Activated naive CD4-positive, alpha-beta T cell treated with Interleukin-2 at 50 U/mL for 16 hours (primary cell): ENCODE measurements around the gene CAMK2D.
A peak's percentile ranks its signal among the peaks of the same experiment; 100 is the strongest.

Source experiments
- DNase-seq: peaks from one replicate; pipeline ENCODE4 v3.0.0-alpha.2; 2020

CAMK2D gene

GRCh38 chr4:113559947-113560346, 201.6 kb downstream of the CAMK2D start:
- no peak for DNase-seq

GRCh38 chr4:113556382-113557134, 205.0 kb downstream of the CAMK2D start:
- DNase-seq = no peak

GRCh38 chr4:113555868-113556267, 205.7 kb downstream of the CAMK2D start:
- no peak for DNase-seq

- no peak for DNase-seq
Measured at GRCh38 chr4:113553082-113553481, 208.5 kb downstream of the CAMK2D start.

- DNase-seq = no peak
Measured at GRCh38 chr4:113550510-113550909, 211.0 kb downstream of the CAMK2D start.

GRCh38 chr4:113548303-113548702, 213.2 kb downstream of the CAMK2D start:
- no peak for DNase-seq

GRCh38 chr4:113547487-113548042, 214.0 kb downstream of the CAMK2D start:
- DNase-seq = peak; percentile 90

GRCh38 chr4:113541933-113542332, 219.6 kb downstream of the CAMK2D start:
- no peak for DNase-seq

GRCh38 chr4:113540859-113541258, 220.7 kb downstream of the CAMK2D start:
- peak; percentile 55 for DNase-seq

GRCh38 chr4:113539408-113539807, 222.1 kb downstream of the CAMK2D start:
- peak; percentile 10 for DNase-seq

GRCh38 chr4:113537628-113538027, 223.9 kb downstream of the CAMK2D start:
- DNase-seq = no peak

- no peak for DNase-seq
Measured at GRCh38 chr4:113537203-113537602, 224.3 kb downstream of the CAMK2D start.

GRCh38 chr4:113534711-113535110, 226.8 kb downstream of the CAMK2D start:
- DNase-seq = no peak

GRCh38 chr4:113531572-113531971, 230.0 kb downstream of the CAMK2D start:
- DNase-seq = no peak

- no peak for DNase-seq
Measured at GRCh38 chr4:113528395-113528794, 233.1 kb downstream of the CAMK2D start.

- DNase-seq = no peak
Measured at GRCh38 chr4:113525521-113525920, 236.0 kb downstream of the CAMK2D start.

- no peak for DNase-seq
Measured at GRCh38 chr4:113524505-113525186, 236.9 kb downstream of the CAMK2D start.

GRCh38 chr4:113524096-113524495, 237.4 kb downstream of the CAMK2D start:
- no peak for DNase-seq

- DNase-seq = no peak
Measured at GRCh38 chr4:113522433-113522832, 239.1 kb downstream of the CAMK2D start.

GRCh38 chr4:113513382-113513781, 248.2 kb downstream of the CAMK2D start:
- no peak for DNase-seq

GRCh38 chr4:113512880-113513279, 248.7 kb downstream of the CAMK2D start:
- DNase-seq = no peak

- DNase-seq = no peak
Measured at GRCh38 chr4:113511944-113512343, 249.6 kb downstream of the CAMK2D start.

GRCh38 chr4:113509851-113510250, 251.7 kb downstream of the CAMK2D start:
- DNase-seq = no peak

GRCh38 chr4:113505044-113505443, 256.5 kb downstream of the CAMK2D start:
- DNase-seq = no peak
